Measurements from ENCODE around the gene OOEP.
"Not testable (repeated sequence)": the region's sequence is repeated elsewhere in the genome, so short reads cannot be mapped to it uniquely, and the experiment has no call there.

OOEP gene
- long read RNA-seq, donor 1 = 0 reads
- long read RNA-seq, donor 2 = 0 reads
- long read RNA-seq, donor 3 = 0 reads
- long read RNA-seq, donor 4, partial matches to known transcripts = 1,119 of 1,119 reads
- long read RNA-seq, donor 4, other reads (novel, unspliced or antisense) = 0 of 1,119 reads
- long read RNA-seq, donor 5 = 0 reads
- long read RNA-seq, donor 6 = 0 reads
- long read RNA-seq, donor 7 = 0 reads
- long read RNA-seq, donor 8 = 0 reads

- no peak for DNase-seq
Observed at GRCh38 chr6:73369563-73369962, at the start of gene OOEP. TSS of gene OOEP (minus strand) at chr6:73369897. CDS start at chr6:73369792, 105 bp downstream.

GRCh38 chr6:73418081-73418741, 48.5 kb upstream of the OOEP start:
- DNase-seq = no peak

GRCh38 chr6:73413102-73413501, 43.4 kb upstream of the OOEP start:
- no peak for DNase-seq

- DNase-seq = no peak
Observed at GRCh38 chr6:73409395-73409794, 39.7 kb upstream of the OOEP start.

GRCh38 chr6:73400656-73401055, 31.0 kb upstream of the OOEP start:
- no peak for DNase-seq

- DNase-seq = no peak
Observed at GRCh38 chr6:73395875-73396274, 26.2 kb upstream of the OOEP start.

GRCh38 chr6:73394577-73395354, 25.1 kb upstream of the OOEP start, which contains the start of gene DDX43:
TSS of gene DDX43 (plus strand) at chr6:73394828. CDS start at chr6:73394906, 78 bp downstream.
- peak; percentile 10 for DNase-seq

GRCh38 chr6:73393278-73393677, 23.6 kb upstream of the OOEP start:
- DNase-seq = no peak

GRCh38 chr6:73392188-73392587, 22.5 kb upstream of the OOEP start:
- DNase-seq = not testable (repeated sequence)

GRCh38 chr6:73391675-73392074, 22.0 kb upstream of the OOEP start:
- no peak for DNase-seq

- no peak for DNase-seq
Observed at GRCh38 chr6:73389854-73390253, 20.2 kb upstream of the OOEP start.

GRCh38 chr6:73388800-73389512, 19.3 kb upstream of the OOEP start:
- peak; percentile 71 for DNase-seq

- no peak for DNase-seq
Observed at GRCh38 chr6:73388433-73388799, 18.7 kb upstream of the OOEP start.

- DNase-seq = no peak
Observed at GRCh38 chr6:73382462-73383113, 12.9 kb upstream of the OOEP start.

GRCh38 chr6:73381531-73381930, 11.8 kb upstream of the OOEP start:
- DNase-seq = not testable (repeated sequence)

GRCh38 chr6:73377225-73377624, 7.5 kb upstream of the OOEP start:
- DNase-seq = no peak

GRCh38 chr6:73375216-73375615, 5.5 kb upstream of the OOEP start:
- DNase-seq = no peak

- no peak for DNase-seq
Observed at GRCh38 chr6:73372516-73372915, 2.8 kb upstream of the OOEP start.

GRCh38 chr6:73371984-73372383, 2.3 kb upstream of the OOEP start:
- no peak for DNase-seq

- DNase-seq = no peak
Observed at GRCh38 chr6:73369157-73369556, 540 bp downstream of the OOEP start.

GRCh38 chr6:73368675-73369074, 1.0 kb downstream of the OOEP start:
- no peak for DNase-seq

GRCh38 chr6:73367761-73368355, 1.8 kb downstream of the OOEP start:
- DNase-seq = no peak
